D341Med (cell line): ENCODE results near the gene NR4A2.

Source experiments
- DNase-seq: peaks from one replicate; pipeline ENCODE4 v3.0.0; 2012; ENCODE audit warnings: low spot score

The NR4A2 gene

GRCh38 chr2:156340377-156340776 lies 7.9 kb upstream of the NR4A2 start:
- DNase-seq: no peak

GRCh38 chr2:156339865-156340264 lies 7.3 kb upstream of the NR4A2 start:
- no peak for DNase-seq

- DNase-seq: no peak
These were observed 6.8 kb upstream of the NR4A2 start for GRCh38 chr2:156339110-156339847.

- DNase-seq: no peak
These were observed 6.1 kb upstream of the NR4A2 start for GRCh38 chr2:156338578-156338977.

GRCh38 chr2:156334496-156335478 lies 2.3 kb upstream of the NR4A2 start:
- peak; percentile 71 for DNase-seq

- peak; percentile 61 for DNase-seq
These were observed 1.5 kb upstream of the NR4A2 start for GRCh38 chr2:156333951-156334495.

GRCh38 chr2:156333274-156333950 lies 891 bp upstream of the NR4A2 start:
- no peak for DNase-seq

- DNase-seq: no peak
These were observed 312 bp downstream of the NR4A2 start for GRCh38 chr2:156332284-156332533.

GRCh38 chr2:156331572-156332283 lies 793 bp downstream of the NR4A2 start:
- no peak for DNase-seq

GRCh38 chr2:156329927-156330726 lies 2.4 kb downstream of the NR4A2 start:
- DNase-seq: no peak

GRCh38 chr2:156329031-156329926 lies 3.2 kb downstream of the NR4A2 start:
- DNase-seq: no peak

- no peak for DNase-seq
These were observed 4.5 kb downstream of the NR4A2 start for GRCh38 chr2:156327835-156328695.

- no peak for DNase-seq
These were observed 5.9 kb downstream of the NR4A2 start for GRCh38 chr2:156326526-156327095.

- DNase-seq: no peak
These were observed 6.6 kb downstream of the NR4A2 start for GRCh38 chr2:156325688-156326525.

GRCh38 chr2:156323754-156324153 lies 8.8 kb downstream of the NR4A2 start:
- no peak for DNase-seq

- no peak for DNase-seq
These were observed 9.8 kb downstream of the NR4A2 start for GRCh38 chr2:156322686-156323231.

- DNase-seq: no peak
These were observed 10.4 kb downstream of the NR4A2 start for GRCh38 chr2:156322051-156322685.
